ENCODE data around the gene BCL2L11. TPM values are rescaled to one million over a fixed set of nuclear protein-coding genes. Genes with fewer than 3 reads are reported as not detected.

BCL2L11 gene
- total and polyA plus RNA-seq, 2 donors (not counting 3 experiments of a cell fraction or from before 2014, with no cell fraction given), result 12.9 to 26.6 TPM

DNA sequence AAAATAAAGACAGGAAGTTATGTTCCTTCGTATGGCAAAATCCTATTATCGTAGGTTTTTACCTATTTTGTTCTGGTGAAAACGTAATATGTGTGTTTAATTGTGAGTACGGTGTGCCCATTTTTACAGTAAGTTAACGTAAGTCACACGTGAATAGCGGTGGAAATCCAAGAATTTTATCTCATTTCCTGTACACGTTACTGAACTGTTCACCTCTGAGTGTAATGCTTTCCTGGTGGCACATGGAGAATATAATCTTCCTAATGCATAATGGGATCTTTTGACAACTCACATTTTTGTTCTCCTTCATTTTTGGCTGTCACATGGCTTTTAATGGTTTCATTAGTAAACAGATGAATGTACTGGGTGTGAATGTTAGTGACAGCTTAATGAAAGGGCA is 28.2 kb downstream of the BCL2L11 start:
- peak; percentile 89 for FAIRE-seq
- TF ChIP-seq GATA2 (IDR thresholded peaks at IDR 0.05; ENCODE audit: insufficient read depth, insufficient read length, low read depth, low read length) (peak; percentile 73), POLR2AphosphoS5 (IDR thresholded peaks at IDR 0.05; ENCODE audit: insufficient read depth, low read depth, low read length) (peak; percentile 38), MYC (IDR thresholded peaks at IDR 0.05; ENCODE audit: low read depth, low read length) (peak; percentile 32), FOS (IDR thresholded peaks at IDR 0.05; ENCODE audit: borderline replicate concordance, insufficient read depth, low read length) (peak; percentile 6), POLR2A (IDR thresholded peaks at IDR 0.05; ENCODE audit: low read depth, low read length) (no peak), EZH2 (IDR thresholded peaks at IDR 0.05; ENCODE audit: borderline replicate concordance, low read depth, low read length, severe bottlenecking) (no peak), JUN (IDR thresholded peaks at IDR 0.05; ENCODE audit: borderline replicate concordance, insufficient read depth, insufficient read length, low read depth) (peak; percentile 74)
- TF ChIP-seq, protein P1, sequence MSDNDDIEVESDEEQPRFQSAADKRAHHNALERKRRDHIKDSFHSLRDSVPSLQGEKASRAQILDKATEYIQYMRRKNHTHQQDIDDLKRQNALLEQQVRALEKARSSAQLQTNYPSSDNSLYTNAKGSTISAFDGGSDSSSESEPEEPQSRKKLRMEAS (IDR thresholded peaks at IDR 0.05; ENCODE audit: insufficient read depth, insufficient read length), result peak; percentile 62
- TF ChIP-seq, protein P2, sequence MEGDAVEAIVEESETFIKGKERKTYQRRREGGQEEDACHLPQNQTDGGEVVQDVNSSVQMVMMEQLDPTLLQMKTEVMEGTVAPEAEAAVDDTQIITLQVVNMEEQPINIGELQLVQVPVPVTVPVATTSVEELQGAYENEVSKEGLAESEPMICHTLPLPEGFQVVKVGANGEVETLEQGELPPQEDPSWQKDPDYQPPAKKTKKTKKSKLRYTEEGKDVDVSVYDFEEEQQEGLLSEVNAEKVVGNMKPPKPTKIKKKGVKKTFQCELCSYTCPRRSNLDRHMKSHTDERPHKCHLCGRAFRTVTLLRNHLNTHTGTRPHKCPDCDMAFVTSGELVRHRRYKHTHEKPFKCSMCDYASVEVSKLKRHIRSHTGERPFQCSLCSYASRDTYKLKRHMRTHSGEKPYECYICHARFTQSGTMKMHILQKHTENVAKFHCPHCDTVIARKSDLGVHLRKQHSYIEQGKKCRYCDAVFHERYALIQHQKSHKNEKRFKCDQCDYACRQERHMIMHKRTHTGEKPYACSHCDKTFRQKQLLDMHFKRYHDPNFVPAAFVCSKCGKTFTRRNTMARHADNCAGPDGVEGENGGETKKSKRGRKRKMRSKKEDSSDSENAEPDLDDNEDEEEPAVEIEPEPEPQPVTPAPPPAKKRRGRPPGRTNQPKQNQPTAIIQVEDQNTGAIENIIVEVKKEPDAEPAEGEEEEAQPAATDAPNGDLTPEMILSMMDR (IDR thresholded peaks at IDR 0.05; ENCODE audit: extremely low read depth in 1 of 2, insufficient read depth in 1 of 2, low read depth in 1 of 2, low read length in 2 of 2), result no peak
- H3K79me2 ChIP-seq (ENCODE audit: control insufficient read depth, insufficient read depth, low read length), result no peaks in the 10 kb centered on the region
- no peaks in the 10 kb centered on the region for H3K9me3 ChIP-seq (replicated peaks; ENCODE audit: control insufficient read depth, insufficient read depth, low read length)
- peaks cover 0 to 16% of the 10 kb centered on the region in 2 experiments for H3K36me3 ChIP-seq (ENCODE audit: control insufficient read depth in 2 of 2, extremely low read depth in 1 of 2, insufficient read depth in 2 of 2, low read length in 2 of 2)
- CTCF ChIA-PET, result interaction anchor here (1.5 to 3.7 kb wide), 6 partner anchors 10 to 550 kb away, joined by 3 to 30 read pairs (median 6); partner anchors contain the start of gene BCL2L11
- peaks cover 3% of the 10 kb centered on the region for H4K20me1 ChIP-seq (replicated peaks; ENCODE audit: control insufficient read depth, extremely low read depth, insufficient read depth, low read length)
- H3K9me1 ChIP-seq (replicated peaks; ENCODE audit: control insufficient read depth, extremely low read depth, insufficient read depth, low read length), result no peaks in the 10 kb centered on the region
- H3K27ac ChIP-seq (ENCODE audit: insufficient read depth, low read depth, low read length), result peak overlapping the region; percentile 70
- peaks cover 0 to 5% of the 10 kb centered on the region in 2 experiments for H3K27me3 ChIP-seq (ENCODE audit: control insufficient read depth in 2 of 2, insufficient read depth in 2 of 2, low read length in 2 of 2)
- POLR2A ChIA-PET, result interaction anchor here (1.1 kb wide), 1 partner anchor 28 kb away, joined by 4 read pairs; the partner anchor contains the start of gene BCL2L11
- no peak overlapping the region for H2AFZ ChIP-seq (ENCODE audit: low read depth, low read length)
- H3K4me2 ChIP-seq (ENCODE audit: insufficient read depth, low read length), result peak overlapping the region; percentile 84
- intact Hi-C loops (cut with micrococcal nuclease) (loop anchor here (2.0 kb wide), 1 partner anchor 28 kb away; the partner anchor contains the start of gene BCL2L11), dilution Hi-C loops (cut with MboI; ENCODE audit: extremely low pct_ligation_motif_present, low sequenced_read_pairs) (no loop called here)
- no TSS peak for BruUV-seq (replicated peaks)
- peak; percentile 93 for DNase-seq (ENCODE audit: low read depth, low spot score)
- peak overlapping the region in 1 of 3 experiments; percentile 27 for H3K4me3 ChIP-seq (replicated peaks in 1 of 3; ENCODE audit: insufficient read depth in 1 of 3, low read depth in 1 of 3, low read length in 3 of 3)
- peak overlapping the region; percentile 72 for H3K9ac ChIP-seq (replicated peaks; ENCODE audit: extremely low read depth, insufficient read depth, low read length)
- peaks cover 28% of the 10 kb centered on the region for H3K4me1 ChIP-seq (ENCODE audit: control insufficient read depth, extremely low read depth, insufficient read depth, low read length)
